ENCODE results near the gene DBI.

DBI gene

GRCh38 chr2:119337749-119338148 is 29.0 kb upstream of the DBI start:
- DNase-seq: no peak
- no peaks in the 10 kb centered on the region for H4K20me1 ChIP-seq (ENCODE audit: insufficient read depth, low read length)
- no peaks in the 10 kb centered on the region for H3K36me3 ChIP-seq (ENCODE audit: insufficient read depth, low read length)
- no peak overlapping the region for H3K9ac ChIP-seq (ENCODE audit: low read depth, low read length)
- no peak for ATAC-seq (ENCODE audit: insufficient read depth, low read depth)
- no peak for TF ChIP-seq CTCF (IDR thresholded peaks at IDR 0.05; ENCODE audit: borderline replicate concordance, extremely low read depth, low read length, poor library complexity, severe bottlenecking)
- TF ChIP-seq EZH2 (IDR thresholded peaks at IDR 0.05; ENCODE audit: borderline replicate concordance, low read depth, low read length, severe bottlenecking): no peak
- H3K27ac ChIP-seq (ENCODE audit: low read length): no peak overlapping the region
- H3K4me2 ChIP-seq (ENCODE audit: insufficient read depth, low read length): no peak overlapping the region
- no peaks in the 10 kb centered on the region for H3K9me3 ChIP-seq (ENCODE audit: insufficient read depth, low read length, severe bottlenecking)
- no peak overlapping the region for H3K4me3 ChIP-seq (ENCODE audit: low read depth in 1 of 2, low read length in 2 of 2)
- no peak overlapping the region for H2AFZ ChIP-seq (ENCODE audit: low read depth, low read length)
- no peaks in the 10 kb centered on the region for H3K79me2 ChIP-seq (ENCODE audit: insufficient read depth, low read length)
- no peaks in the 10 kb centered on the region for H3K27me3 ChIP-seq (ENCODE audit: insufficient read depth, low read length, poor library complexity)
- peaks cover 17% of the 10 kb centered on the region for H3K4me1 ChIP-seq (ENCODE audit: insufficient read depth, low read length)

DNA sequence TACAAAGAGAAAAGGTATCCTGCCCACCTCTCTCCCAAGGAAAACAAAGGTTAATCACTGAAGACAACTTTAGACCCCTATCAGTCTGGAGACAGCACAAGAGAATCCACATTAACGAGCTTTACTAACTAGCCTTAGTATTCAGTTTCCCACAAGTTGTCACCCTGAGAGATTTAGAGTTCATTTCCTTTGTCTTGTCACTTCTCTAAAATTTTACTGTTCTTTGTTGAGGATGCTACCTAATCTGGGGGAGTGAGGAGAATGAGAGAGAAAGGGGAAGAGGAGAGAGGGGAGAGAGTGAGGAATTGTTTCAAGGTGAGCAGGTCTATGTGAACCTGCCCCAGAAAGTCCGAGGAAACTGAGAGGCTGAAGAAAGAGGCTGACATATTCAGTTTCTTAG is 28.5 kb upstream of the DBI start:
- ATAC-seq (ENCODE audit: insufficient read depth, low read depth) (no peak), DNase-seq (no peak)
- H3K9me3 ChIP-seq (ENCODE audit: insufficient read depth, low read length, severe bottlenecking): no peaks in the 10 kb centered on the region
- no peaks in the 10 kb centered on the region for H3K27me3 ChIP-seq (ENCODE audit: insufficient read depth, low read length, poor library complexity)
- no peaks in the 10 kb centered on the region for H3K79me2 ChIP-seq (ENCODE audit: insufficient read depth, low read length)
- H3K4me3 ChIP-seq (ENCODE audit: low read depth in 1 of 2, low read length in 2 of 2): no peak overlapping the region
- H3K4me1 ChIP-seq (ENCODE audit: insufficient read depth, low read length): peaks cover 17% of the 10 kb centered on the region
- peak overlapping the region; percentile 27; the same call in 1 of the 2 replicates for H2AFZ ChIP-seq (ENCODE audit: low read depth, low read length)
- H3K9ac ChIP-seq (ENCODE audit: low read depth, low read length): no peak overlapping the region
- no peaks in the 10 kb centered on the region for H3K36me3 ChIP-seq (ENCODE audit: insufficient read depth, low read length)
- H3K4me2 ChIP-seq (ENCODE audit: insufficient read depth, low read length): no peak overlapping the region
- H3K27ac ChIP-seq (ENCODE audit: low read length): peak overlapping the region; percentile 64
- TF ChIP-seq EZH2 (IDR thresholded peaks at IDR 0.05; ENCODE audit: borderline replicate concordance, low read depth, low read length, severe bottlenecking): no peak
- no peak for TF ChIP-seq CTCF (IDR thresholded peaks at IDR 0.05; ENCODE audit: borderline replicate concordance, extremely low read depth, low read length, poor library complexity, severe bottlenecking)
- H4K20me1 ChIP-seq (ENCODE audit: insufficient read depth, low read length): no peaks in the 10 kb centered on the region

DNA sequence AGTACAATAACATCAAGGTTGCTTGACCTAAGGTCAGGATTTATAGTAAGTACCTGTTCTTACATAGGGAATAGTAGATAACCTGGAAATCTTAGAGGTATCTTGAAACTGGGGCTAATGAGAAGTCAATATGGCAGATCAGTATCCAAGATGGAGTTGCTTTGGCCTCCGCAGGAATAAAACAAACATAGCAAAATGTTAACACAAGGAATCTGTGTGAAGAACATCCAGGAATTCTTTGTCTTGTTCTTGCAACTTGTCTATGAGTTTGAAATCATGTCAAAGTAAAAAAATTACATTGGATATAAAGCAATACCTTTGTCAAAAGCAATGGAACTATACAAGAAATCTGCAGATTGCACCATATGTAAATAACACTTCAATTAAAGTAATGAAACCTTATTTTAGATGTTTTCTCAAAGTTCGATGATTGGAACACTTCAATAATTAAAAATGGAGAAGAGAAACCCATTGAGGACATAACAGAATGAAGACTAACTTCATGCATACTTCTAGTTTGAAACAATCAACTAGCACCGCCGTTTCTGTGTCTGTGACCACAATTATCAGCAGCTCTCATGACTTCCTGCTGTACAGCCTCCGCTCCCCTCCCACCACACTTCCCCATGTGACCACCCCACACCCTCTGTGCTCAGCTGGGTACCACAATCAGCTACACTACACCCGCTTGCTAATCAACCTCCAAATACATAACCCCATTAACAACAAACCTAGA is 27.8 kb upstream of the DBI start:
- H4K20me1 ChIP-seq (ENCODE audit: insufficient read depth, low read length): no peaks in the 10 kb centered on the region
- peak overlapping the region; percentile 45 for H3K4me2 ChIP-seq (ENCODE audit: insufficient read depth, low read length)
- no peak overlapping the region for H3K9ac ChIP-seq (ENCODE audit: low read depth, low read length)
- peaks cover 17% of the 10 kb centered on the region for H3K4me1 ChIP-seq (ENCODE audit: insufficient read depth, low read length)
- H3K27me3 ChIP-seq (ENCODE audit: insufficient read depth, low read length, poor library complexity): no peaks in the 10 kb centered on the region
- TF ChIP-seq CTCF (IDR thresholded peaks at IDR 0.05; ENCODE audit: borderline replicate concordance, extremely low read depth, low read length, poor library complexity, severe bottlenecking): no peak
- no peak for TF ChIP-seq EZH2 (IDR thresholded peaks at IDR 0.05; ENCODE audit: borderline replicate concordance, low read depth, low read length, severe bottlenecking)
- peak overlapping the region; percentile 27; the same call in 1 of the 2 replicates for H2AFZ ChIP-seq (ENCODE audit: low read depth, low read length)
- no peaks in the 10 kb centered on the region for H3K36me3 ChIP-seq (ENCODE audit: insufficient read depth, low read length)
- H3K79me2 ChIP-seq (ENCODE audit: insufficient read depth, low read length): no peaks in the 10 kb centered on the region
- ATAC-seq (ENCODE audit: insufficient read depth, low read depth) (peak; percentile 100), DNase-seq (peak; percentile 81)
- H3K27ac ChIP-seq (ENCODE audit: low read length): peak overlapping the region; percentile 64
- no peaks in the 10 kb centered on the region for H3K9me3 ChIP-seq (ENCODE audit: insufficient read depth, low read length, severe bottlenecking)
- no peak overlapping the region for H3K4me3 ChIP-seq (ENCODE audit: low read depth in 1 of 2, low read length in 2 of 2)

Data from DND-41 (cell line).